ENCODE measurements around the gene MAVS.
A peak's percentile ranks its signal among the peaks of the same experiment; 100 is the strongest.
"Not testable (repeated sequence)": the region's sequence is repeated elsewhere in the genome, so short reads cannot be mapped to it uniquely, and the experiment has no call there.

MAVS gene

GRCh38 chr20:3823881-3824280 is 22.8 kb upstream of the MAVS start:
- H3K27me3 ChIP-seq, result no peaks in the 10 kb centered on the region
- H4K20me1 ChIP-seq, result no peaks in the 10 kb centered on the region
- H3K9me3 ChIP-seq, result no peaks in the 10 kb centered on the region
- H3K36me3 ChIP-seq, result peaks cover 36% of the 10 kb centered on the region
- no peak overlapping the region for H3K4me2 ChIP-seq
- no peak overlapping the region for H3K27ac ChIP-seq
- H3K4me1 ChIP-seq, result peaks cover 51% of the 10 kb centered on the region
- no peak overlapping the region for H3K4me3 ChIP-seq
- no peak overlapping the region for H3K9ac ChIP-seq
- no peak for TF ChIP-seq Cebpa-rat (IDR thresholded peaks at IDR 0.05)

- no peaks in the 10 kb centered on the region for H3K27me3 ChIP-seq
- peaks cover 36% of the 10 kb centered on the region for H3K36me3 ChIP-seq
- peak overlapping the region; percentile 40 for H3K27ac ChIP-seq
- no peaks in the 10 kb centered on the region for H4K20me1 ChIP-seq
- H3K9me3 ChIP-seq, result no peaks in the 10 kb centered on the region
- H3K4me2 ChIP-seq, result peak overlapping the region; percentile 91
- peaks cover 41% of the 10 kb centered on the region for H3K4me1 ChIP-seq
- no peak overlapping the region for H3K9ac ChIP-seq
- TF ChIP-seq Cebpa-rat (IDR thresholded peaks at IDR 0.05), result no peak
- no peak overlapping the region for H3K4me3 ChIP-seq
Measured at GRCh38 chr20:3825526-3825925, 21.1 kb upstream of the MAVS start.

- peak overlapping the region; percentile 91 for H3K4me2 ChIP-seq
- no peak for TF ChIP-seq Cebpa-rat (IDR thresholded peaks at IDR 0.05)
- no peaks in the 10 kb centered on the region for H4K20me1 ChIP-seq
- no peaks in the 10 kb centered on the region for H3K9me3 ChIP-seq
- H3K4me1 ChIP-seq, result peaks cover 36% of the 10 kb centered on the region
- H3K27ac ChIP-seq, result peak overlapping the region; percentile 40
- 0 out of 2 replicates have a peak overlapping the region, but pooled peaks have one; percentile 26 for H3K9ac ChIP-seq
- H3K27me3 ChIP-seq, result no peaks in the 10 kb centered on the region
- peaks cover 36% of the 10 kb centered on the region for H3K36me3 ChIP-seq
- H3K4me3 ChIP-seq, result no peak overlapping the region
Measured at GRCh38 chr20:3826420-3826819, 20.2 kb upstream of the MAVS start.

GRCh38 chr20:3828798-3829197 is 17.8 kb upstream of the MAVS start:
- no peak overlapping the region for H3K4me3 ChIP-seq
- H3K9ac ChIP-seq, result no peak overlapping the region
- TF ChIP-seq Cebpa-rat (IDR thresholded peaks at IDR 0.05), result no peak
- H3K4me1 ChIP-seq, result peaks cover 33% of the 10 kb centered on the region
- H3K27me3 ChIP-seq, result no peaks in the 10 kb centered on the region
- H3K9me3 ChIP-seq, result no peaks in the 10 kb centered on the region
- H4K20me1 ChIP-seq, result no peaks in the 10 kb centered on the region
- H3K27ac ChIP-seq, result no peak overlapping the region
- peaks cover 19% of the 10 kb centered on the region for H3K36me3 ChIP-seq
- no peak overlapping the region for H3K4me2 ChIP-seq

GRCh38 chr20:3829891-3830290 is 16.7 kb upstream of the MAVS start:
- not testable (repeated sequence) for H3K36me3 ChIP-seq, H3K4me2 ChIP-seq, H4K20me1 ChIP-seq, H3K9me3 ChIP-seq, H3K4me3 ChIP-seq, H3K27ac ChIP-seq, H3K27me3 ChIP-seq, H3K9ac ChIP-seq
- H3K4me1 ChIP-seq, result peaks cover 28% of the 10 kb centered on the region

GRCh38 chr20:3836132-3836531 is 10.5 kb upstream of the MAVS start:
- Histone ChIP-seq H3K9me3 (no peaks in the 10 kb centered on the region), H3K27me3 (no peaks in the 10 kb centered on the region), H3K27ac (no peak overlapping the region), H4K20me1 (no peaks in the 10 kb centered on the region), H3K9ac (no peak overlapping the region), H3K4me3 (no peak overlapping the region), H3K4me1 (peaks cover 25% of the 10 kb centered on the region), H3K36me3 (no peaks in the 10 kb centered on the region), H3K4me2 (no peak overlapping the region)
- TF ChIP-seq Cebpa-rat (IDR thresholded peaks at IDR 0.05), result no peak

GRCh38 chr20:3839328-3839727 is 7.3 kb upstream of the MAVS start:
- Histone ChIP-seq H3K9me3 (no peaks in the 10 kb centered on the region), H4K20me1 (no peaks in the 10 kb centered on the region), H3K4me1 (peaks cover 34% of the 10 kb centered on the region), H3K27ac (peak overlapping the region; percentile 93), H3K27me3 (no peaks in the 10 kb centered on the region), H3K36me3 (no peaks in the 10 kb centered on the region), H3K4me3 (no peak overlapping the region), H3K4me2 (peak overlapping the region; percentile 84), H3K9ac (peak overlapping the region; percentile 75)
- no peak for TF ChIP-seq Cebpa-rat (IDR thresholded peaks at IDR 0.05)

- not testable (repeated sequence) for H3K9ac ChIP-seq, H3K36me3 ChIP-seq, H3K4me3 ChIP-seq, H3K9me3 ChIP-seq, H4K20me1 ChIP-seq, H3K27me3 ChIP-seq
- Histone ChIP-seq H3K4me2 (peak overlapping the region; percentile 84), H3K27ac (peak overlapping the region; percentile 93), H3K4me1 (peaks cover 34% of the 10 kb centered on the region)
Measured at GRCh38 chr20:3840201-3840600, 6.4 kb upstream of the MAVS start.

GRCh38 chr20:3842348-3842930 is 4.2 kb upstream of the MAVS start:
- no peak overlapping the region for H3K4me3 ChIP-seq
- H3K9me3 ChIP-seq, result no peaks in the 10 kb centered on the region
- H3K27ac ChIP-seq, result no peak overlapping the region
- no peak overlapping the region for H3K4me2 ChIP-seq
- TF ChIP-seq Cebpa-rat (IDR thresholded peaks at IDR 0.05), result no peak
- H3K27me3 ChIP-seq, result no peaks in the 10 kb centered on the region
- H4K20me1 ChIP-seq, result peaks cover 6% of the 10 kb centered on the region
- no peak overlapping the region for H3K9ac ChIP-seq
- H3K36me3 ChIP-seq, result no peaks in the 10 kb centered on the region
- H3K4me1 ChIP-seq, result peaks cover 45% of the 10 kb centered on the region

- Histone ChIP-seq H3K27ac (no peak overlapping the region), H3K4me3 (no peak overlapping the region), H4K20me1 (peaks cover 17% of the 10 kb centered on the region), H3K4me1 (peaks cover 53% of the 10 kb centered on the region), H3K9me3 (no peaks in the 10 kb centered on the region), H3K4me2 (no peak overlapping the region), H3K27me3 (no peaks in the 10 kb centered on the region), H3K36me3 (0 out of 2 replicates have a peak, but pooled peaks cover 2% of the 10 kb centered on the region), H3K9ac (no peak overlapping the region)
- no peak for TF ChIP-seq Cebpa-rat (IDR thresholded peaks at IDR 0.05)
Measured at GRCh38 chr20:3843490-3843889, 3.1 kb upstream of the MAVS start.

GRCh38 chr20:3843990-3844619 is 2.5 kb upstream of the MAVS start:
- not testable (repeated sequence) for H3K27me3 ChIP-seq, H3K4me2 ChIP-seq, H3K9ac ChIP-seq, H3K36me3 ChIP-seq, H3K9me3 ChIP-seq, H3K27ac ChIP-seq, H3K4me3 ChIP-seq
- Histone ChIP-seq H3K4me1 (peaks cover 50% of the 10 kb centered on the region), H4K20me1 (peaks cover 23% of the 10 kb centered on the region)
